ENCODE results near the gene SRP68. TPM values are rescaled to one million over a fixed set of nuclear protein-coding genes. Genes with fewer than 3 reads are reported as not detected.

Gene SRP68
- total RNA-seq (10 to 100 TPM; 63.9 to 68.9 TPM), polyA plus RNA-seq (10 to 100 TPM; 30.8 to 50.0 TPM)
- long read RNA-seq, donor 1, transcript SRP68-201 (16 exons, 2,649 nt) = major isoform, 21 of 25 reads
- long read RNA-seq, donor 1, partial matches to known transcripts = 0 of 25 reads
- long read RNA-seq, donor 1, other reads (novel, unspliced or antisense) = 0 of 25 reads
- long read RNA-seq, donor 2, transcript SRP68-201 (16 exons, 2,649 nt) = major isoform, 7 of 7 reads
- long read RNA-seq, donor 2, partial matches to known transcripts = 0 of 7 reads
- long read RNA-seq, donor 2, other reads (novel, unspliced or antisense) = 0 of 7 reads
- long read RNA-seq, donor 3, transcript SRP68-201 (16 exons, 2,649 nt) = major isoform, 7 of 7 reads
- long read RNA-seq, donor 3, partial matches to known transcripts = 0 of 7 reads
- long read RNA-seq, donor 3, other reads (novel, unspliced or antisense) = 0 of 7 reads
- long read RNA-seq, donor 4, partial matches to known transcripts = 0 of 2 reads
- long read RNA-seq, donor 4, other reads (novel, unspliced or antisense) = 0 of 2 reads
- long read RNA-seq, donor 5, transcript SRP68-201 (16 exons, 2,649 nt) = major isoform, 13 of 17 reads
- long read RNA-seq, donor 5, partial matches to known transcripts = 0 of 17 reads
- long read RNA-seq, donor 5, other reads (novel, unspliced or antisense) = 0 of 17 reads

DNA sequence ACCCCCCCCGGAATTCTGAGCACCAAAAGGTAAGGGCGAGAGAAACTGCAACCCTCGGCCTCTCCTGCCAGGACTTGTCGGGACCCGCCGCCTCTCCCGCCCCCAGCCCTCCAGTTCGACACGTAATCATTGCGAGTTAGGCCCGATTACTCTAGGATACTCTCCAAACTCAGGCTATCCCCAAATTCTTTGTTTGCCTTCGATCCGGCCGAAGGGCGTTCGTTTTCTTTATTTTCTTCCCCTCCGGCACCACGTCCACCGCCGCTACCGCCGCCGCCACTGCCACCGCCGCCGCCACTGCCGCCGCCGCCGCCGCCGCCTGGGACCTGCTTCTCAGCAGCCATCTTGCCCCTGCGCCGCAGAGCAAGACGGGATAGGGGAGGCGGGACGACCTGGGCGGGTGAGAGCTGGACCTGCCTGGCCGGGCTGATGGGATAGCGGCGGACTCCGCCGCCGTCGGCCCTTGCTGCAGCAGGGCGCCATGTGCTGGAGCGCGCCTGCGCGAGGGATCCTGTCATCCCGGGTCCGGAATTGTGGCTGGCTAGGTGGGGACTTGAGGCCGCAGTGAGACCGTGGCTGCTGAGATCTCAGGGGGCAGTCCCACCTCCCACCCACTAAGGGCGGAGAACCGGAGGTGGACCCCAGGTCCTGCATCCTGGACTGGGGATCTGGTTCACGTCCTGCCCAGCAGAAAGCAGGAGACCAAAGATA, at the start of gene SRP68:
Gene SRP68 (minus strand): TSS at position 370 of the 711 bp plus-strand sequence. CDS start 26 bp downstream, at position 344.
- H3K4me1 ChIP-seq (ENCODE audit: control insufficient read depth in 5 of 5, insufficient read depth in 5 of 5, low read length in 5 of 5) = peaks cover 0 to 29% (median 4%) of the 10 kb centered on the region in 5 donors

DNA sequence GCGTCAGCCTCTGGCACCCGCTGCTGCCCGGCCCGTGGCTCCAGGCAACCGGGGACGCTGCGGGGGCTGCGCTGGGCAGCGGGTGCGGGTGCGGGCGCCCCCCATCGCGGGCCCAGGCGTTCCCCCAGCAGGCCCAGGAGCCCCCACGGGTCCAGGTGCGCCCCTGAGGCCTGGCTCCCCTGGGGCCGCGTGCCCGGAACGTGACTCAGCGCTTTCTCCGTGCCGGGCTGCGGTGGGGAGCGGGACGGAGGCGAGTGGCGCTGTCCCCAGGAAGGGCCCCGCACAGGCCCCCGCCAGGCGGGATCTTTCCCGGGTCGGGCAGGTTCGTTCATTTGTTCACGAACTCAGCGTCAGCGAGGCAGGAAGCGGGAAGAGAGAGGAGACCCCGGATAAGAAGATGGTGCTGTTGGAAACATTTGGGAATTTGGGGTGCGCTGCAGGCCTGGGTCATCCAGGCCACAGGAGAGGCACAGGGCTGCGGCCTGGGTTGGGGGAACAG, 49.7 kb upstream of the SRP68 start:
- ATAC-seq (ENCODE audit: insufficient read depth, low FRiP score) (no peak), DNase-seq (peak; percentile 27 to 42 (median 40))
- TF ChIP-seq, protein P1, sequence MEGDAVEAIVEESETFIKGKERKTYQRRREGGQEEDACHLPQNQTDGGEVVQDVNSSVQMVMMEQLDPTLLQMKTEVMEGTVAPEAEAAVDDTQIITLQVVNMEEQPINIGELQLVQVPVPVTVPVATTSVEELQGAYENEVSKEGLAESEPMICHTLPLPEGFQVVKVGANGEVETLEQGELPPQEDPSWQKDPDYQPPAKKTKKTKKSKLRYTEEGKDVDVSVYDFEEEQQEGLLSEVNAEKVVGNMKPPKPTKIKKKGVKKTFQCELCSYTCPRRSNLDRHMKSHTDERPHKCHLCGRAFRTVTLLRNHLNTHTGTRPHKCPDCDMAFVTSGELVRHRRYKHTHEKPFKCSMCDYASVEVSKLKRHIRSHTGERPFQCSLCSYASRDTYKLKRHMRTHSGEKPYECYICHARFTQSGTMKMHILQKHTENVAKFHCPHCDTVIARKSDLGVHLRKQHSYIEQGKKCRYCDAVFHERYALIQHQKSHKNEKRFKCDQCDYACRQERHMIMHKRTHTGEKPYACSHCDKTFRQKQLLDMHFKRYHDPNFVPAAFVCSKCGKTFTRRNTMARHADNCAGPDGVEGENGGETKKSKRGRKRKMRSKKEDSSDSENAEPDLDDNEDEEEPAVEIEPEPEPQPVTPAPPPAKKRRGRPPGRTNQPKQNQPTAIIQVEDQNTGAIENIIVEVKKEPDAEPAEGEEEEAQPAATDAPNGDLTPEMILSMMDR (IDR thresholded peaks at IDR 0.05; ENCODE audit: control extremely low read depth, extremely low read depth) = no peak
- H3K9ac ChIP-seq (ENCODE audit: insufficient read depth in 1 of 2, low read length in 2 of 2) = no peak overlapping the region
- no peaks in the 10 kb centered on the region for H3K27me3 ChIP-seq (ENCODE audit: control insufficient read depth in 3 of 3, insufficient read depth in 3 of 3, low read length in 2 of 3)
- no peak overlapping the region for H3K27ac ChIP-seq (ENCODE audit: low read depth in 1 of 2, low read length in 1 of 2)
- WGBS, 2 donors = 29 to 47% methylated on average over 37 to 42 of the region's 42 CpGs
- H3K4me3 ChIP-seq = no peak overlapping the region
- no peaks in the 10 kb centered on the region for H3K9me3 ChIP-seq (ENCODE audit: control insufficient read depth in 4 of 4, insufficient read depth in 3 of 4, low read length in 3 of 4)
- H3K36me3 ChIP-seq (ENCODE audit: control insufficient read depth in 4 of 4, insufficient read depth in 4 of 4, low read length in 4 of 4) = no peaks in the 10 kb centered on the region
- peaks cover 0 to 9% (median 3%) of the 10 kb centered on the region in 5 donors for H3K4me1 ChIP-seq (ENCODE audit: control insufficient read depth in 5 of 5, insufficient read depth in 5 of 5, low read length in 5 of 5)

More for the DNA sequence above, at the start of gene SRP68:
- DNase-seq (peak; percentile 92 to 95 (median 93)), ATAC-seq (ENCODE audit: insufficient read depth, low FRiP score) (peak; percentile 99)
- H3K4me3 ChIP-seq = peak within 1 kb of the TSS; percentile 89
- WGBS, 2 donors = 0 to 1% methylated on average over 54 to 57 of the region's 57 CpGs
- TF ChIP-seq, protein P1 (IDR thresholded peaks at IDR 0.05; ENCODE audit: control extremely low read depth, extremely low read depth) = no peak
- H3K9ac ChIP-seq (ENCODE audit: insufficient read depth in 1 of 2, low read length in 2 of 2) = peak within 1 kb of the TSS; percentile 79 to 87
- H3K27ac ChIP-seq (ENCODE audit: low read depth in 1 of 2, low read length in 1 of 2) = peak within 1 kb of the TSS; percentile 9 to 70
- peaks cover 2 to 10% (median 9%) of the 10 kb centered on the region in 4 donors for H3K36me3 ChIP-seq (ENCODE audit: control insufficient read depth in 4 of 4, insufficient read depth in 4 of 4, low read length in 4 of 4)
- H3K27me3 ChIP-seq (ENCODE audit: control insufficient read depth in 3 of 3, insufficient read depth in 3 of 3, low read length in 2 of 3) = peaks cover 4 to 33% (median 32%) of the 10 kb centered on the region in 3 donors
- peaks cover 0 to 8% (median 0%) of the 10 kb centered on the region in 4 donors for H3K9me3 ChIP-seq (ENCODE audit: control insufficient read depth in 4 of 4, insufficient read depth in 3 of 4, low read length in 3 of 4)

DNA sequence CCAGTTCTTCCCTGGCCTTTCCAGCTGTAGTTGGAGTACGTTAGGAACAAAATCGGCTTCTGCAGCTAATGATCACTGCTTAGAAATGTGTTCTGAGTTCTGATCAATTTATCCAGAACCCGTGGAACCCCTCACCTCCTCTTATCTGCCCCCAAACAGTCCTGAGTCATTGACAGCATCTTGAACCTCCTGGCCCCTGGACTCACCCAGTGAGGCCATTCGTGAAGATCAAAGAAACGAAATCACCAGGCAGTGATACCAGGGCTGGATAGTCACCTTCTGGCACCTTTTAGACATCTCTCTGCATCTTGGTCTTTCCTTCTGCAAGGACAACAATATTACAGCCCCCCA, 48.3 kb upstream of the SRP68 start:
- Histone ChIP-seq H3K9ac (ENCODE audit: insufficient read depth in 1 of 2, low read length in 2 of 2) (no peak overlapping the region), H3K27me3 (ENCODE audit: control insufficient read depth in 3 of 3, insufficient read depth in 3 of 3, low read length in 2 of 3) (no peaks in the 10 kb centered on the region), H3K36me3 (ENCODE audit: control insufficient read depth in 4 of 4, insufficient read depth in 4 of 4, low read length in 4 of 4) (no peaks in the 10 kb centered on the region), H3K9me3 (ENCODE audit: control insufficient read depth in 4 of 4, insufficient read depth in 3 of 4, low read length in 3 of 4) (no peaks in the 10 kb centered on the region), H3K4me1 (ENCODE audit: control insufficient read depth in 5 of 5, insufficient read depth in 5 of 5, low read length in 5 of 5) (peaks cover 0 to 9% (median 3%) of the 10 kb centered on the region in 5 donors), H3K4me3 (no peak overlapping the region), H3K27ac (ENCODE audit: low read depth in 1 of 2, low read length in 1 of 2) (no peak overlapping the region)
- 91% methylated on average over 5 of the region's 5 CpGs for WGBS, 2 donors
- ATAC-seq (ENCODE audit: insufficient read depth, low FRiP score) (no peak), DNase-seq (no peak)
- TF ChIP-seq, protein P1 (IDR thresholded peaks at IDR 0.05; ENCODE audit: control extremely low read depth, extremely low read depth) = no peak

Data from lung (tissue), 16 donors.